Tibial artery (tissue), 4 donors: ENCODE results near the gene GNPDA1.

Experiments
- DNase-seq, 2 donors: peaks; one replicate each; pipeline ENCODE4 v3.0.0-alpha.2; 2019
- H3K27ac ChIP-seq, 2 donors: fragments of 200-600 bp; sonication (generic) in 1 of 2; 1 replicate in 1 of 2; 2 replicates in 1 of 2; pipeline ENCODE4 v1.5.1; 2018 to 2019; ENCODE audit warnings: mild to moderate bottlenecking in 1 of 2
- H3K27me3 ChIP-seq, 2 donors: fragments of 200-600 bp; sonication (generic) in 1 of 2; one replicate each; pipeline versions ENCODE4 v1.5.1 to v1.6.0; 2016 to 2019
- H3K36me3 ChIP-seq, 3 donors: fragments of 200-600 bp; sonication (generic) in 2 of 3; one replicate each; pipeline ENCODE4 v1.5.1; 2016 to 2019; ENCODE audit warnings: mild to moderate bottlenecking in 2 of 3
- H3K4me1 ChIP-seq, 4 donors: fragments of 200-600 bp; sonication (generic) in 2 of 4; 1 replicate in 3 of 4; 2 replicates in 1 of 4; pipeline ENCODE4 v1.5.1; 2016 to 2019
- H3K4me3 ChIP-seq, 2 donors: fragments of 200-600 bp; sonication (generic) in 1 of 2; 1 replicate in 1 of 2; 2 replicates in 1 of 2; pipeline ENCODE4 v1.5.1; 2018 to 2019; ENCODE audit warnings: mild to moderate bottlenecking in 2 of 2
- H3K9me3 ChIP-seq, 3 donors: fragments of 200-600 bp; sonication (generic) in 1 of 3; one replicate each; pipeline ENCODE4 v1.5.1; 2016 to 2019
- intact Hi-C: fragments of 100-400 bp; cut with DNase I; formaldehyde crosslinking; loops from one replicate; pipeline ENCODE4 v1.15.0; 2023; ENCODE audit warnings: low total_unique reads
- TF ChIP-seq, protein P1 (sequence below), 2 experiments: fragments of 200-600 bp in 1 of 2; fragments of 450-650 bp in 1 of 2; IDR thresholded peaks; one replicate each; pipeline ENCODE4 v1.5.1; 2017 to 2019; ENCODE audit warnings: antibody characterized with exemption in 2 of 2, mild to moderate bottlenecking in 1 of 2, moderate library complexity in 1 of 2

The GNPDA1 gene

GRCh38 chr5:141960018-141960417 is 52.8 kb downstream of the GNPDA1 start:
- H3K27ac ChIP-seq = no peak overlapping the region
- H3K4me1 ChIP-seq = no peaks in the 10 kb centered on the region
- H3K36me3 ChIP-seq = peaks cover 0 to 7% (median 0%) of the 10 kb centered on the region in 3 donors
- H3K27me3 ChIP-seq = no peaks in the 10 kb centered on the region
- intact Hi-C loops = loop anchor here (2.0 kb wide), 1 partner anchor 267 kb away; no protein-coding TSS in a partner anchor
- H3K4me3 ChIP-seq = no peak overlapping the region
- TF ChIP-seq, protein P1, sequence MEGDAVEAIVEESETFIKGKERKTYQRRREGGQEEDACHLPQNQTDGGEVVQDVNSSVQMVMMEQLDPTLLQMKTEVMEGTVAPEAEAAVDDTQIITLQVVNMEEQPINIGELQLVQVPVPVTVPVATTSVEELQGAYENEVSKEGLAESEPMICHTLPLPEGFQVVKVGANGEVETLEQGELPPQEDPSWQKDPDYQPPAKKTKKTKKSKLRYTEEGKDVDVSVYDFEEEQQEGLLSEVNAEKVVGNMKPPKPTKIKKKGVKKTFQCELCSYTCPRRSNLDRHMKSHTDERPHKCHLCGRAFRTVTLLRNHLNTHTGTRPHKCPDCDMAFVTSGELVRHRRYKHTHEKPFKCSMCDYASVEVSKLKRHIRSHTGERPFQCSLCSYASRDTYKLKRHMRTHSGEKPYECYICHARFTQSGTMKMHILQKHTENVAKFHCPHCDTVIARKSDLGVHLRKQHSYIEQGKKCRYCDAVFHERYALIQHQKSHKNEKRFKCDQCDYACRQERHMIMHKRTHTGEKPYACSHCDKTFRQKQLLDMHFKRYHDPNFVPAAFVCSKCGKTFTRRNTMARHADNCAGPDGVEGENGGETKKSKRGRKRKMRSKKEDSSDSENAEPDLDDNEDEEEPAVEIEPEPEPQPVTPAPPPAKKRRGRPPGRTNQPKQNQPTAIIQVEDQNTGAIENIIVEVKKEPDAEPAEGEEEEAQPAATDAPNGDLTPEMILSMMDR (IDR thresholded peaks at IDR 0.05) = peak in 1 of 2 experiments; percentile 6
- DNase-seq = no peak
- H3K9me3 ChIP-seq = no peaks in the 10 kb centered on the region

DNA sequence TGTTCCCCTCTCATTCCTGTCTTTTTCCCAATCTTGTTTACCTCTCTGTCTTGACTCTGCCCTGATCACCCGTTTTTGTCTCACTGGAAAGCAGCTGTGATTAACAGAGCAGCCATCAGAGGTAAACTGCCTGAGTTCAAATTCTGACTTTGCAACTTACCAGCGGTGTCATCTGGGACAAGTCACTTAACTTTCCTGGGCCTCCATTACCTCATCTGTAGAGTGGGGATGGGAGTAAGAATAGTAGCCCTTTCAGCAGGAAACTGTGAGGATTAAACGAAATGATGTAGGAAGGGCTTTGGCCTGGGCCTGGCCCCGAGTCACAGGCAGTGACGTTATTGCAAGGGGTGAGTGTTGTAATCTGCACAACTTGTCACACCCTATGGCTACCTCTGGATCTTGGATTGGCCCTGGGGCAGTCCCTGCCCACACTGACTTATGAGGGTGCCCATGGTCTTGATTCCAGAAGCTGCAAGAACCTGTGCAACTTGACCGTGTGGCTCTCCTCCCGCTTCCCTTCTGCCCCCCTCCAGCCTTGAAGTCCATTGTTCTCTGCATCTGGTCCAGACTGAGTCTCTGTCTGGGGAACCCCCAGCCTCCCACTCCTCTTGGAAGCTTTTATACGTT is 54.2 kb downstream of the GNPDA1 start:
- Histone ChIP-seq H3K27ac (no peak overlapping the region), H3K4me3 (no peak overlapping the region), H3K9me3 (no peaks in the 10 kb centered on the region), H3K27me3 (no peaks in the 10 kb centered on the region), H3K36me3 (peaks cover 0 to 7% (median 0%) of the 10 kb centered on the region in 3 donors), H3K4me1 (no peaks in the 10 kb centered on the region)
- intact Hi-C loops = loop anchor here (5.0 to 10.0 kb wide), 2 partner anchors 54 to 76 kb away; no protein-coding TSS in a partner anchor
- TF ChIP-seq, protein P1 (IDR thresholded peaks at IDR 0.05) = no peak
- DNase-seq = no peak

GRCh38 chr5:141958113-141958512 is 54.7 kb downstream of the GNPDA1 start, which contains the start of gene PCDH12:
Gene PCDH12, minus strand, starts transcription at chr5:141958202. Its CDS starts 351 bp downstream, at chr5:141957851.
- DNase-seq = no peak
- H3K4me3 ChIP-seq = no peak within 1 kb of the TSS
- intact Hi-C loops = loop anchor here (5.0 to 10.0 kb wide), 2 partner anchors 53 to 76 kb away; no protein-coding TSS in a partner anchor

GRCh38 chr5:141957367-141957996 is 55.3 kb downstream of the GNPDA1 start:
- H3K27ac ChIP-seq = no peak overlapping the region
- TF ChIP-seq, protein P1 (IDR thresholded peaks at IDR 0.05) = no peak
- no peak for DNase-seq
- H3K36me3 ChIP-seq = peaks cover 0 to 7% (median 0%) of the 10 kb centered on the region in 3 donors
- intact Hi-C loops = loop anchor here (5.0 to 10.0 kb wide), 2 partner anchors 53 to 75 kb away; no protein-coding TSS in a partner anchor
- no peaks in the 10 kb centered on the region for H3K9me3 ChIP-seq
- H3K4me1 ChIP-seq = no peaks in the 10 kb centered on the region
- H3K4me3 ChIP-seq = no peak overlapping the region
- no peaks in the 10 kb centered on the region for H3K27me3 ChIP-seq

More at GRCh38 chr5:141958113-141958512, 54.7 kb downstream of the GNPDA1 start, which contains the start of gene PCDH12:
- no peak within 1 kb of the TSS for H3K27ac ChIP-seq
- TF ChIP-seq, protein P1 (IDR thresholded peaks at IDR 0.05) = no peak
- peaks cover 0 to 7% (median 0%) of the 10 kb centered on the region in 3 donors for H3K36me3 ChIP-seq
- H3K4me1 ChIP-seq = no peaks in the 10 kb centered on the region
- no peaks in the 10 kb centered on the region for H3K27me3 ChIP-seq
- no peaks in the 10 kb centered on the region for H3K9me3 ChIP-seq

GRCh38 chr5:141954194-141954593 is 58.6 kb downstream of the GNPDA1 start:
- TF ChIP-seq, protein P1 (IDR thresholded peaks at IDR 0.05) = no peak
- peaks cover 0 to 7% (median 0%) of the 10 kb centered on the region in 3 donors for H3K36me3 ChIP-seq
- DNase-seq = no peak
- no peak overlapping the region for H3K27ac ChIP-seq
- no peak overlapping the region for H3K4me3 ChIP-seq
- intact Hi-C loops = loop anchor here (10.0 kb wide), 1 partner anchor 49 kb away; no protein-coding TSS in a partner anchor
- H3K27me3 ChIP-seq = no peaks in the 10 kb centered on the region
- no peaks in the 10 kb centered on the region for H3K4me1 ChIP-seq
- no peaks in the 10 kb centered on the region for H3K9me3 ChIP-seq
